GM12874 (cell line): ENCODE measurements around the gene PACS1.

Source experiments
- CTCF ChIP-seq: IDR thresholded peaks from 2 replicates; pipeline ENCODE4 v1.5.1; 2011; ENCODE audit warnings: low read depth, mild to moderate bottlenecking, control low read depth, low read length, moderate library complexity; ENCODE audit not compliant: insufficient read depth

PACS1 gene

GRCh38 chr11:66267039-66267378, 196.9 kb downstream of the PACS1 start:
- TF ChIP-seq CTCF, result no peak

- no peak for TF ChIP-seq CTCF
Observed at GRCh38 chr11:66267379-66268243, 197.5 kb downstream of the PACS1 start.

- TF ChIP-seq CTCF, result no peak
Observed at GRCh38 chr11:66268244-66268951, 198.3 kb downstream of the PACS1 start, which contains the start of gene RAB1B. TSS of gene RAB1B (plus strand) at chr11:66268639. CDS start at chr11:66268680, 41 bp downstream.

GRCh38 chr11:66268952-66269905, 199.2 kb downstream of the PACS1 start:
- no peak for TF ChIP-seq CTCF

- TF ChIP-seq CTCF, result no peak
Observed at GRCh38 chr11:66271816-66272215, 201.7 kb downstream of the PACS1 start.

- TF ChIP-seq CTCF, result no peak
Observed at GRCh38 chr11:66272596-66272995, 202.5 kb downstream of the PACS1 start.
